NAMALWA (cell line): Measurements from ENCODE around the gene VPS37C.
A peak's percentile ranks its signal among the peaks of the same experiment; 100 is the strongest.
"Not testable (repeated sequence)": the region's sequence is repeated elsewhere in the genome, so short reads cannot be mapped to it uniquely, and the experiment has no call there.

Experiments
- DNase-seq: peaks from one replicate; pipeline ENCODE4 v3.0.0-alpha.2; 2015; ENCODE audit warnings: low spot score

The VPS37C gene

GRCh38 chr11:61174949-61175348, 13.7 kb upstream of the VPS37C start:
- DNase-seq = no peak

- no peak for DNase-seq
Measured at GRCh38 chr11:61174273-61174672, 13.0 kb upstream of the VPS37C start.

GRCh38 chr11:61173456-61173855, 12.2 kb upstream of the VPS37C start:
- peak; percentile 30 for DNase-seq

GRCh38 chr11:61172888-61173287, 11.7 kb upstream of the VPS37C start:
- DNase-seq = no peak

- no peak for DNase-seq
Measured at GRCh38 chr11:61172356-61172755, 11.1 kb upstream of the VPS37C start.

- DNase-seq = no peak
Measured at GRCh38 chr11:61171907-61172306, 10.7 kb upstream of the VPS37C start.

GRCh38 chr11:61170566-61170965, 9.3 kb upstream of the VPS37C start:
- DNase-seq = no peak

GRCh38 chr11:61168800-61169199, 7.6 kb upstream of the VPS37C start:
- DNase-seq = no peak

GRCh38 chr11:61168042-61168688, 6.9 kb upstream of the VPS37C start:
- no peak for DNase-seq

- DNase-seq = not testable (repeated sequence)
Measured at GRCh38 chr11:61166331-61166730, 5.1 kb upstream of the VPS37C start.

GRCh38 chr11:61165785-61166184, 4.6 kb upstream of the VPS37C start:
- DNase-seq = not testable (repeated sequence)

- no peak for DNase-seq
Measured at GRCh38 chr11:61164606-61165424, 3.6 kb upstream of the VPS37C start.

- DNase-seq = no peak
Measured at GRCh38 chr11:61163714-61164605, 2.7 kb upstream of the VPS37C start.

- no peak for DNase-seq
Measured at GRCh38 chr11:61163021-61163420, 1.8 kb upstream of the VPS37C start.

GRCh38 chr11:61162092-61162941, 1.1 kb upstream of the VPS37C start:
- DNase-seq = peak; percentile 41

- no peak for DNase-seq
Measured at GRCh38 chr11:61160487-61161189, 588 bp downstream of the VPS37C start.

- no peak for DNase-seq
Measured at GRCh38 chr11:61158691-61159381, 2.4 kb downstream of the VPS37C start.

- DNase-seq = no peak
Measured at GRCh38 chr11:61157743-61158142, 3.5 kb downstream of the VPS37C start.

- no peak for DNase-seq
Measured at GRCh38 chr11:61155741-61156140, 5.5 kb downstream of the VPS37C start.

- DNase-seq = no peak
Measured at GRCh38 chr11:61155312-61155711, 5.9 kb downstream of the VPS37C start.
